H9 (cell line): ENCODE data around the gene SRP19. TPM values are rescaled to one million over a fixed set of nuclear protein-coding genes. Genes with fewer than 3 reads are reported as not detected.

Source experiments
- DNase-seq: peaks from one replicate; pipeline ENCODE4 v3.0.0-alpha.2; 2017
- H2AFZ ChIP-seq: one replicate; pipeline ENCODE4 v1.6.1; 2013; ENCODE audit warnings: mild to moderate bottlenecking, low read length, control low read depth, moderate library complexity
- H2AK5ac ChIP-seq: 2 replicates; pipeline ENCODE4 v1.6.1; 2013; ENCODE audit warnings: low read length, control low read depth, mixed read lengths; ENCODE audit not compliant: insufficient read length
- H2BK120ac ChIP-seq: one replicate; pipeline ENCODE4 v1.6.1; 2013; ENCODE audit warnings: low read depth, mild to moderate bottlenecking, low read length, control low read depth, inconsistent platforms; ENCODE audit not compliant: poor library complexity, severe bottlenecking
- H2BK12ac ChIP-seq: 2 replicates; pipeline ENCODE4 v1.6.1; 2013; ENCODE audit warnings: low read length, control low read depth, mixed read lengths, low read depth; ENCODE audit not compliant: insufficient read length
- H2BK15ac ChIP-seq: 2 replicates; pipeline ENCODE4 v1.6.1; 2013; ENCODE audit warnings: low read depth, low read length, control low read depth
- H2BK20ac ChIP-seq: one replicate; pipeline ENCODE4 v1.6.1; 2013; ENCODE audit warnings: low read depth, mild to moderate bottlenecking, low read length, control low read depth, inconsistent platforms; ENCODE audit not compliant: poor library complexity, severe bottlenecking
- H2BK5ac ChIP-seq: 2 replicates; pipeline ENCODE4 v1.6.1; 2013; ENCODE audit warnings: low read length, control low read depth, mixed read lengths; ENCODE audit not compliant: insufficient read length
- H3K14ac ChIP-seq: 2 replicates; pipeline ENCODE4 v1.6.1; 2013; ENCODE audit warnings: low read length, control low read depth; ENCODE audit not compliant: insufficient read depth
- H3K18ac ChIP-seq: 2 replicates; pipeline ENCODE4 v1.6.1; 2013; ENCODE audit warnings: low read depth, mild to moderate bottlenecking, mixed read lengths, low read length, control low read depth; ENCODE audit not compliant: insufficient read length
- H3K23ac ChIP-seq: 2 replicates; pipeline ENCODE4 v1.6.1; 2013; ENCODE audit warnings: low read length, control low read depth, mixed read lengths, low read depth; ENCODE audit not compliant: insufficient read length
- H3K23me2 ChIP-seq: 2 replicates; pipeline ENCODE4 v1.6.1; 2013; ENCODE audit warnings: low read depth, mild to moderate bottlenecking, mixed read lengths, low read length, control low read depth; ENCODE audit not compliant: insufficient read length, poor library complexity, severe bottlenecking
- H3K27ac ChIP-seq: 2 replicates; pipeline ENCODE4 v1.5.1; 2013; ENCODE audit warnings: low read length, control low read depth, mixed read lengths, low read depth; ENCODE audit not compliant: insufficient read length
- H3K27me3 ChIP-seq: 2 replicates; pipeline ENCODE4 v1.6.1; 2013; ENCODE audit warnings: low read length, control low read depth, inconsistent platforms; ENCODE audit not compliant: insufficient read depth
- H3K4ac ChIP-seq: 2 replicates; pipeline ENCODE4 v1.6.1; 2013; ENCODE audit warnings: low read depth, mild to moderate bottlenecking, control low read depth, inconsistent platforms, low read length, moderate library complexity
- H3K4me1 ChIP-seq: 2 replicates; pipeline ENCODE4 v1.6.1; 2013; ENCODE audit warnings: low read length, control low read depth, inconsistent platforms; ENCODE audit not compliant: insufficient read depth
- H3K4me2 ChIP-seq: 2 replicates; pipeline ENCODE4 v1.6.1; 2013; ENCODE audit warnings: low read length, control low read depth, mixed read lengths; ENCODE audit not compliant: insufficient read length, insufficient read depth
- H3K56ac ChIP-seq: 2 replicates; pipeline ENCODE4 v1.6.1; 2013; ENCODE audit warnings: low read depth, mild to moderate bottlenecking, mixed read lengths, low read length, control low read depth; ENCODE audit not compliant: insufficient read length
- H3K79me1 ChIP-seq: 2 replicates; pipeline ENCODE4 v1.6.1; 2013; ENCODE audit warnings: low read depth, mild to moderate bottlenecking, moderate library complexity, low read length, control low read depth, inconsistent platforms; ENCODE audit not compliant: insufficient read depth, poor library complexity, severe bottlenecking
- H3K79me2 ChIP-seq: 2 replicates; pipeline ENCODE4 v1.6.1; 2013; ENCODE audit warnings: low read length, control low read depth, inconsistent platforms; ENCODE audit not compliant: insufficient read depth
- H3K9ac ChIP-seq: 2 replicates; pipeline ENCODE4 v1.6.1; 2013; ENCODE audit warnings: low read length, control low read depth, mixed read lengths; ENCODE audit not compliant: insufficient read length; ENCODE audit errors: extremely low read depth
- H3K9me3 ChIP-seq: one replicate; pipeline ENCODE4 v1.6.1; 2013; ENCODE audit warnings: low read depth, low read length, inconsistent platforms; ENCODE audit not compliant: control insufficient read depth
- H3T11ph ChIP-seq: one replicate; pipeline ENCODE4 v1.6.1; 2013; ENCODE audit warnings: mild to moderate bottlenecking, low read length, control low read depth, inconsistent platforms
- H4K20me1 ChIP-seq: one replicate; pipeline ENCODE4 v1.6.1; 2013; ENCODE audit not compliant: control insufficient read depth, insufficient read length, insufficient read depth
- H4K5ac ChIP-seq: 2 replicates; pipeline ENCODE4 v1.6.1; 2013; ENCODE audit warnings: low read depth, mild to moderate bottlenecking, mixed read lengths, low read length, control low read depth; ENCODE audit not compliant: insufficient read length
- H4K8ac ChIP-seq: replicated peaks from 2 replicates; pipeline ENCODE4 v1.6.1; 2013; ENCODE audit warnings: low read length, control low read depth, mixed read lengths, low read depth; ENCODE audit not compliant: insufficient read length
- H4K91ac ChIP-seq: 2 replicates; pipeline ENCODE4 v1.6.1; 2013; ENCODE audit warnings: low read depth, mild to moderate bottlenecking, moderate library complexity, mixed read lengths, low read length, control low read depth; ENCODE audit not compliant: insufficient read length
- H3K27ac Mint-ChIP-seq, 3 experiments: 2 replicates in 2 of 3; 3 replicates in 1 of 3; pipeline ENCODE4 v1.8.0; 2020 to 2021; ENCODE audit warnings: mixed read lengths in 3 of 3, mild to moderate bottlenecking in 1 of 3, moderate library complexity in 1 of 3
- H3K27me3 Mint-ChIP-seq: 2 replicates; pipeline ENCODE4 v1.8.0; 2021; ENCODE audit warnings: low read depth, mild to moderate bottlenecking, moderate library complexity, mixed read lengths
- H3K36me3 Mint-ChIP-seq, 3 experiments: 2 replicates in 2 of 3; 3 replicates in 1 of 3; pipeline ENCODE4 v1.8.0; 2020 to 2021; ENCODE audit warnings: low read depth in 3 of 3, mixed read lengths in 3 of 3; ENCODE audit not compliant: insufficient read depth in 1 of 3
- H3K4me1 Mint-ChIP-seq, 2 experiments: 2 replicates each; pipeline ENCODE4 v1.8.0; 2020; ENCODE audit warnings: mixed read lengths in 2 of 2
- H3K4me3 Mint-ChIP-seq, 2 experiments: 2 replicates in 1 of 2; 3 replicates in 1 of 2; pipeline ENCODE4 v1.8.0; 2020 to 2021; ENCODE audit warnings: mild to moderate bottlenecking in 2 of 2, mixed read lengths in 2 of 2, moderate library complexity in 1 of 2
- H3K9me3 Mint-ChIP-seq, 2 experiments: 2 replicates in 1 of 2; 3 replicates in 1 of 2; pipeline ENCODE4 v1.8.0; 2020; ENCODE audit warnings: mild to moderate bottlenecking in 2 of 2, mixed read lengths in 2 of 2, moderate library complexity in 1 of 2
- WGBS: extraction: QIAGEN DNeasy Blood & Tissue Kit; methylation state at CpG from one replicate; pipeline ENCODE4 v1.1.7; 2013; ENCODE audit warnings: missing lambda C conversion rate, low lambda C conversion rate, mixed read lengths; ENCODE audit not compliant: insufficient read length; ENCODE audit errors: extremely low coverage; 5-methylcytosine and 5-hydroxymethylcytosine counted together
- total RNA-seq: library from RNA; stranded (reverse); gene quantifications from 2 replicates; pipeline ENCODE4 v1.2.1, GENCODE V29; 2021
- TF ChIP-seq, protein P1 (sequence below): fragments of 200-600 bp; sonication (generic); conservative IDR thresholded peaks from 3 replicates; pipeline ENCODE4 v1.8.0; 2021; ENCODE audit warnings: antibody characterized with exemption, mild to moderate bottlenecking

Gene SRP19
- total RNA-seq, 1 experiment from 2014 or later = 78.9 TPM

- Histone ChIP-seq H3K4me2 (peak overlapping the region; percentile 60), H4K8ac (no peak overlapping the region), H3K14ac (no peak overlapping the region), H2AK5ac (no peak overlapping the region), H3K27me3 (no peaks in the 10 kb centered on the region), H4K20me1 (no peaks in the 10 kb centered on the region), H3K9me3 (no peaks in the 10 kb centered on the region), H3K56ac (no peak overlapping the region), H2BK5ac (no peak overlapping the region), H3K23ac (no peak overlapping the region), H3K79me2 (peaks cover 17% of the 10 kb centered on the region; the same call in 1 of the 2 replicates), H3K4me1 (no peaks in the 10 kb centered on the region), H2BK12ac (no peak overlapping the region), H3K9ac (peak overlapping the region; percentile 97), H3T11ph (no peak overlapping the region), H3K79me1 (peaks cover 3% of the 10 kb centered on the region), H2BK120ac (no peak overlapping the region), H3K18ac (no peak overlapping the region), H3K27ac (no peak overlapping the region), H2AFZ (no peak overlapping the region), H4K5ac (no peak overlapping the region), H4K91ac (no peak overlapping the region), H2BK20ac (no peak overlapping the region), H3K23me2 (peaks cover 4% of the 10 kb centered on the region), H3K4ac (no peak overlapping the region), H2BK15ac (no peak overlapping the region)
- Mint-ChIP-seq H3K9me3 (peaks cover 0 to 4% of the 10 kb centered on the region in 2 experiments; a peak in 2 of 5 replicates), H3K27ac (peak overlapping the region; percentile 87 to 99 (median 98)), H3K27me3 (peaks cover 24% of the 10 kb centered on the region), H3K36me3 (peaks cover 25 to 45% (median 26%) of the 10 kb centered on the region in 3 experiments), H3K4me1 (peaks cover 13 to 19% of the 10 kb centered on the region in 2 experiments), H3K4me3 (peak overlapping the region; percentile 95 to 97)
- no peak for DNase-seq
- TF ChIP-seq, protein P1, sequence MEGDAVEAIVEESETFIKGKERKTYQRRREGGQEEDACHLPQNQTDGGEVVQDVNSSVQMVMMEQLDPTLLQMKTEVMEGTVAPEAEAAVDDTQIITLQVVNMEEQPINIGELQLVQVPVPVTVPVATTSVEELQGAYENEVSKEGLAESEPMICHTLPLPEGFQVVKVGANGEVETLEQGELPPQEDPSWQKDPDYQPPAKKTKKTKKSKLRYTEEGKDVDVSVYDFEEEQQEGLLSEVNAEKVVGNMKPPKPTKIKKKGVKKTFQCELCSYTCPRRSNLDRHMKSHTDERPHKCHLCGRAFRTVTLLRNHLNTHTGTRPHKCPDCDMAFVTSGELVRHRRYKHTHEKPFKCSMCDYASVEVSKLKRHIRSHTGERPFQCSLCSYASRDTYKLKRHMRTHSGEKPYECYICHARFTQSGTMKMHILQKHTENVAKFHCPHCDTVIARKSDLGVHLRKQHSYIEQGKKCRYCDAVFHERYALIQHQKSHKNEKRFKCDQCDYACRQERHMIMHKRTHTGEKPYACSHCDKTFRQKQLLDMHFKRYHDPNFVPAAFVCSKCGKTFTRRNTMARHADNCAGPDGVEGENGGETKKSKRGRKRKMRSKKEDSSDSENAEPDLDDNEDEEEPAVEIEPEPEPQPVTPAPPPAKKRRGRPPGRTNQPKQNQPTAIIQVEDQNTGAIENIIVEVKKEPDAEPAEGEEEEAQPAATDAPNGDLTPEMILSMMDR = no peak
- WGBS = no CpG with 5 or more reads among the region's 8 CpGs
These were observed 525 bp downstream of the SRP19 start for GRCh38 chr5:112861638-112861985.
